Measurements from ENCODE around the gene RNASE7.

RNASE7 gene

GRCh38 chr14:21016413-21017190 is 25.6 kb upstream of the RNASE7 start:
- H3K4me3 Mint-ChIP-seq = no peak overlapping the region
- H3K27ac Mint-ChIP-seq = peak overlapping the region; percentile 7
- intact Hi-C loops (cut with micrococcal nuclease) = no loop called here
- peaks cover 18% of the 10 kb centered on the region for H3K27me3 Mint-ChIP-seq
- no peaks in the 10 kb centered on the region for H3K9me3 Mint-ChIP-seq
- H3K36me3 Mint-ChIP-seq (ENCODE audit: low read depth) = peaks cover 11% of the 10 kb centered on the region
- peaks cover 68% of the 10 kb centered on the region for H3K4me1 Mint-ChIP-seq (ENCODE audit: low read depth)

- Mint-ChIP-seq H3K27ac (peak overlapping the region; percentile 51), H3K9me3 (no peaks in the 10 kb centered on the region), H3K4me3 (no peak overlapping the region), H3K27me3 (peaks cover 14% of the 10 kb centered on the region), H3K36me3 (ENCODE audit: low read depth) (peaks cover 11% of the 10 kb centered on the region), H3K4me1 (ENCODE audit: low read depth) (peaks cover 79% of the 10 kb centered on the region)
- intact Hi-C loops (cut with micrococcal nuclease) = no loop called here
Observed at GRCh38 chr14:21017528-21018245, 24.5 kb upstream of the RNASE7 start.

GRCh38 chr14:21018286-21018685 is 23.9 kb upstream of the RNASE7 start:
- H3K27me3 Mint-ChIP-seq = peaks cover 8% of the 10 kb centered on the region
- no peak overlapping the region for H3K4me3 Mint-ChIP-seq
- no peaks in the 10 kb centered on the region for H3K9me3 Mint-ChIP-seq
- H3K36me3 Mint-ChIP-seq (ENCODE audit: low read depth) = peaks cover 11% of the 10 kb centered on the region
- intact Hi-C loops (cut with micrococcal nuclease) = no loop called here
- H3K4me1 Mint-ChIP-seq (ENCODE audit: low read depth) = peaks cover 85% of the 10 kb centered on the region
- H3K27ac Mint-ChIP-seq = peak overlapping the region; percentile 51

GRCh38 chr14:21018781-21019180 is 23.4 kb upstream of the RNASE7 start:
- peaks cover 90% of the 10 kb centered on the region for H3K4me1 Mint-ChIP-seq (ENCODE audit: low read depth)

GRCh38 chr14:21019366-21019765 is 22.8 kb upstream of the RNASE7 start:
- Mint-ChIP-seq H3K27me3 (peaks cover 11% of the 10 kb centered on the region), H3K36me3 (ENCODE audit: low read depth) (peaks cover 11% of the 10 kb centered on the region), H3K4me1 (ENCODE audit: low read depth) (peaks cover 96% of the 10 kb centered on the region), H3K4me3 (peak overlapping the region; percentile 0), H3K9me3 (no peaks in the 10 kb centered on the region), H3K27ac (peak overlapping the region; percentile 35)
- intact Hi-C loops (cut with micrococcal nuclease) = no loop called here

More at GRCh38 chr14:21018781-21019180, 23.4 kb upstream of the RNASE7 start:
- H3K4me3 Mint-ChIP-seq = peak overlapping the region; percentile 7
- H3K9me3 Mint-ChIP-seq = no peaks in the 10 kb centered on the region
- H3K36me3 Mint-ChIP-seq (ENCODE audit: low read depth) = peaks cover 11% of the 10 kb centered on the region
- peaks cover 7% of the 10 kb centered on the region for H3K27me3 Mint-ChIP-seq
- intact Hi-C loops (cut with micrococcal nuclease) = no loop called here
- H3K27ac Mint-ChIP-seq = peak overlapping the region; percentile 51

GRCh38 chr14:21020977-21021545 is 21.1 kb upstream of the RNASE7 start:
- Mint-ChIP-seq H3K4me3 (no peak overlapping the region), H3K9me3 (no peaks in the 10 kb centered on the region), H3K4me1 (ENCODE audit: low read depth) (peaks cover 91% of the 10 kb centered on the region), H3K27ac (peak overlapping the region; percentile 47), H3K36me3 (ENCODE audit: low read depth) (peaks cover 11% of the 10 kb centered on the region), H3K27me3 (peaks cover 26% of the 10 kb centered on the region)
- intact Hi-C loops (cut with micrococcal nuclease) = no loop called here

- intact Hi-C loops (cut with micrococcal nuclease) = no loop called here
- peaks cover 35% of the 10 kb centered on the region for H3K27me3 Mint-ChIP-seq
- peaks cover 82% of the 10 kb centered on the region for H3K4me1 Mint-ChIP-seq (ENCODE audit: low read depth)
- peak overlapping the region; percentile 19 for H3K27ac Mint-ChIP-seq
- no peaks in the 10 kb centered on the region for H3K9me3 Mint-ChIP-seq
- H3K36me3 Mint-ChIP-seq (ENCODE audit: low read depth) = peaks cover 1% of the 10 kb centered on the region
- H3K4me3 Mint-ChIP-seq = peak overlapping the region; percentile 13
Observed at GRCh38 chr14:21022686-21023085, 19.5 kb upstream of the RNASE7 start.

- Mint-ChIP-seq H3K27me3 (peaks cover 35% of the 10 kb centered on the region), H3K36me3 (ENCODE audit: low read depth) (no peaks in the 10 kb centered on the region), H3K9me3 (no peaks in the 10 kb centered on the region), H3K4me3 (peak overlapping the region; percentile 13), H3K27ac (peak overlapping the region; percentile 19), H3K4me1 (ENCODE audit: low read depth) (peaks cover 77% of the 10 kb centered on the region)
- intact Hi-C loops (cut with micrococcal nuclease) = no loop called here
Observed at GRCh38 chr14:21023174-21023573, 19.0 kb upstream of the RNASE7 start.

GRCh38 chr14:21023817-21024584 is 18.2 kb upstream of the RNASE7 start:
- no peaks in the 10 kb centered on the region for H3K9me3 Mint-ChIP-seq
- peak overlapping the region; percentile 66 for H3K4me3 Mint-ChIP-seq
- H3K27ac Mint-ChIP-seq = peak overlapping the region; percentile 59
- no peaks in the 10 kb centered on the region for H3K36me3 Mint-ChIP-seq (ENCODE audit: low read depth)
- intact Hi-C loops (cut with micrococcal nuclease) = no loop called here
- H3K4me1 Mint-ChIP-seq (ENCODE audit: low read depth) = peaks cover 69% of the 10 kb centered on the region
- peaks cover 35% of the 10 kb centered on the region for H3K27me3 Mint-ChIP-seq

- intact Hi-C loops (cut with micrococcal nuclease) = no loop called here
- H3K4me1 Mint-ChIP-seq (ENCODE audit: low read depth) = peaks cover 61% of the 10 kb centered on the region
- H3K4me3 Mint-ChIP-seq = peak within 1 kb of the TSS; percentile 66
- H3K27me3 Mint-ChIP-seq = peaks cover 38% of the 10 kb centered on the region
- H3K9me3 Mint-ChIP-seq = no peaks in the 10 kb centered on the region
- H3K27ac Mint-ChIP-seq = peak within 1 kb of the TSS; percentile 59
- H3K36me3 Mint-ChIP-seq (ENCODE audit: low read depth) = no peaks in the 10 kb centered on the region
Observed at GRCh38 chr14:21024585-21025370, 17.4 kb upstream of the RNASE7 start, which contains the start of gene NDRG2. Gene NDRG2 (minus strand): TSS chr14:21025061. CDS start chr14:21023315, 1,746 bp downstream.

GRCh38 chr14:21025371-21026273 is 16.5 kb upstream of the RNASE7 start:
- Mint-ChIP-seq H3K4me3 (peak overlapping the region; percentile 63), H3K9me3 (no peaks in the 10 kb centered on the region), H3K27ac (peak overlapping the region; percentile 59), H3K4me1 (ENCODE audit: low read depth) (peaks cover 54% of the 10 kb centered on the region), H3K36me3 (ENCODE audit: low read depth) (no peaks in the 10 kb centered on the region), H3K27me3 (peaks cover 41% of the 10 kb centered on the region)
- intact Hi-C loops (cut with micrococcal nuclease) = no loop called here

- Mint-ChIP-seq H3K9me3 (no peaks in the 10 kb centered on the region), H3K27me3 (peaks cover 41% of the 10 kb centered on the region), H3K27ac (no peak overlapping the region), H3K36me3 (ENCODE audit: low read depth) (no peaks in the 10 kb centered on the region), H3K4me1 (ENCODE audit: low read depth) (peaks cover 46% of the 10 kb centered on the region), H3K4me3 (no peak overlapping the region)
- intact Hi-C loops (cut with micrococcal nuclease) = no loop called here
Observed at GRCh38 chr14:21026274-21026987, 15.7 kb upstream of the RNASE7 start.

Measured in dendritic cell treated with granulocyte-macrophage colony-stimulating factor and Interleukin-4, amounts not matched to agents 40 ng/mL and 50 ng/mL, for 4 days (primary cell).